ENCODE results near the gene PCOLCE2. TPM values are rescaled to one million over a fixed set of nuclear protein-coding genes. Genes with fewer than 3 reads are reported as not detected.

PCOLCE2 gene
- total RNA-seq, 2 donors from 2014 or later: 79.1 to 148 TPM

- TF ChIP-seq, protein P1, sequence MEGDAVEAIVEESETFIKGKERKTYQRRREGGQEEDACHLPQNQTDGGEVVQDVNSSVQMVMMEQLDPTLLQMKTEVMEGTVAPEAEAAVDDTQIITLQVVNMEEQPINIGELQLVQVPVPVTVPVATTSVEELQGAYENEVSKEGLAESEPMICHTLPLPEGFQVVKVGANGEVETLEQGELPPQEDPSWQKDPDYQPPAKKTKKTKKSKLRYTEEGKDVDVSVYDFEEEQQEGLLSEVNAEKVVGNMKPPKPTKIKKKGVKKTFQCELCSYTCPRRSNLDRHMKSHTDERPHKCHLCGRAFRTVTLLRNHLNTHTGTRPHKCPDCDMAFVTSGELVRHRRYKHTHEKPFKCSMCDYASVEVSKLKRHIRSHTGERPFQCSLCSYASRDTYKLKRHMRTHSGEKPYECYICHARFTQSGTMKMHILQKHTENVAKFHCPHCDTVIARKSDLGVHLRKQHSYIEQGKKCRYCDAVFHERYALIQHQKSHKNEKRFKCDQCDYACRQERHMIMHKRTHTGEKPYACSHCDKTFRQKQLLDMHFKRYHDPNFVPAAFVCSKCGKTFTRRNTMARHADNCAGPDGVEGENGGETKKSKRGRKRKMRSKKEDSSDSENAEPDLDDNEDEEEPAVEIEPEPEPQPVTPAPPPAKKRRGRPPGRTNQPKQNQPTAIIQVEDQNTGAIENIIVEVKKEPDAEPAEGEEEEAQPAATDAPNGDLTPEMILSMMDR (IDR thresholded peaks at IDR 0.05): peak in 1 of 2 donors; percentile 12
- H3K27ac ChIP-seq: no peak overlapping the region
- DNase-seq (ENCODE audit: low spot score): no peak
Measured at GRCh38 chr3:142930463-142930862, 41.6 kb upstream of the PCOLCE2 start.

GRCh38 chr3:142929890-142930289, 41.0 kb upstream of the PCOLCE2 start:
- Histone ChIP-seq H3K27me3 (no peaks in the 10 kb centered on the region), H3K9me3 (no peaks in the 10 kb centered on the region), H3K4me1 (no peaks in the 10 kb centered on the region), H3K27ac (no peak overlapping the region), H3K36me3 (no peaks in the 10 kb centered on the region), H3K4me3 (no peak overlapping the region)
- no peak for DNase-seq (ENCODE audit: low spot score)
- TF ChIP-seq, protein P1 (IDR thresholded peaks at IDR 0.05): no peak

More at GRCh38 chr3:142930463-142930862, 41.6 kb upstream of the PCOLCE2 start:
- H3K36me3 ChIP-seq: no peaks in the 10 kb centered on the region
- no peaks in the 10 kb centered on the region for H3K9me3 ChIP-seq
- no peaks in the 10 kb centered on the region for H3K27me3 ChIP-seq
- H3K4me3 ChIP-seq: no peak overlapping the region
- no peaks in the 10 kb centered on the region for H3K4me1 ChIP-seq

DNA sequence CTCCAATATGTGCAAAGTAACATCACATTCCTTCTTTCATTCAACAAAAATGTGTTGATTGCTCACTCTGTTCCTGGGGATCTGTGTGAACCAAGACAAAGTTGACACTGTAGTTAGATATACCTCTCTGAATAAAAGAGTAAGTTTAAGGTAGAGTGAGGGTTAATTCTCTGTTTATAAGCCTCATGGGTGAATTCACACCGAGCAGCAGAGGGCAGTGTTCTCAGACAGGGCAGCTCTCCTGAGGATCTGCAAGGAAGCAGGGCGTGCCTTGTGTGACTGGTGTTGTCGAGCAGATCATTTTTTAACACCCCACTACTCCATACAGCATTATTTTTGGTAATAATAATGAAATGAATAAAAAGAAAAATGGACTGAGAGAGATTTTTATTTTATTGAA, 40.2 kb upstream of the PCOLCE2 start:
- Histone ChIP-seq H3K27ac (no peak overlapping the region), H3K4me1 (no peaks in the 10 kb centered on the region), H3K27me3 (no peaks in the 10 kb centered on the region), H3K9me3 (no peaks in the 10 kb centered on the region), H3K36me3 (no peaks in the 10 kb centered on the region), H3K4me3 (no peak overlapping the region)
- DNase-seq (ENCODE audit: low spot score): no peak
- TF ChIP-seq, protein P1 (IDR thresholded peaks at IDR 0.05): peak; percentile 9 to 64

DNA sequence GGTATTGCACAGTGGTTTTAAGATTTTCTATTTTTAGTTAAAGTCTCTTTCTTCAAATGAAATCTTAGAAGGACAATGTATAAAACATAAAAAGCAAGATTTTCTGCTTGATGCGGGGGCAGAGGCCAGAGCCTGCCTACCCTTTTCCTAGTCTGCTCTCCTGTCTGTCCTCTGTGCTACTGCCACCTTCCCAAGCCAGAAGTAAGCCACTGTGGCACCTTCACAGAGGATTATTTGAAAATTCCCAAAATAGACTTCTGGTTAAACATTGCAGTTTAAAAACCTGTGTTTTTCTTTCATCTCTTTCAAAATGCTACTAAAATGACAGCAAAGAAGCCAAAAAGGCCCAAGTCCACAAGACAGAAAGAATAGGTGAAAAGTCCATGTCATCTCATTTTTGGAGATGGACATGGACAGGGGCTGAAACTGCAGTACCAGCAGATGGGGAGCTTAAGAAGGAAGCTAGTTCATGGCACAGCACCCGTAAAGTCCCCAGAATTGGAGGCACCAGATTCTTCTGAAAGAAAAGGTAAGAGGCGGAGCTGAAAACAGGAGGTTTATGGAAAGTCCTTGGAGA, 37.6 kb upstream of the PCOLCE2 start:
- Histone ChIP-seq H3K36me3 (no peaks in the 10 kb centered on the region), H3K27ac (no peak overlapping the region), H3K4me1 (no peaks in the 10 kb centered on the region), H3K27me3 (no peaks in the 10 kb centered on the region), H3K4me3 (no peak overlapping the region), H3K9me3 (no peaks in the 10 kb centered on the region)
- no peak for DNase-seq (ENCODE audit: low spot score)
- TF ChIP-seq, protein P1 (IDR thresholded peaks at IDR 0.05): no peak

GRCh38 chr3:142925140-142925539, 36.3 kb upstream of the PCOLCE2 start:
- Histone ChIP-seq H3K36me3 (no peaks in the 10 kb centered on the region), H3K9me3 (no peaks in the 10 kb centered on the region), H3K4me3 (no peak overlapping the region), H3K27me3 (no peaks in the 10 kb centered on the region), H3K4me1 (no peaks in the 10 kb centered on the region), H3K27ac (no peak overlapping the region)
- no peak for DNase-seq (ENCODE audit: low spot score)
- TF ChIP-seq, protein P1 (IDR thresholded peaks at IDR 0.05): no peak

DNA sequence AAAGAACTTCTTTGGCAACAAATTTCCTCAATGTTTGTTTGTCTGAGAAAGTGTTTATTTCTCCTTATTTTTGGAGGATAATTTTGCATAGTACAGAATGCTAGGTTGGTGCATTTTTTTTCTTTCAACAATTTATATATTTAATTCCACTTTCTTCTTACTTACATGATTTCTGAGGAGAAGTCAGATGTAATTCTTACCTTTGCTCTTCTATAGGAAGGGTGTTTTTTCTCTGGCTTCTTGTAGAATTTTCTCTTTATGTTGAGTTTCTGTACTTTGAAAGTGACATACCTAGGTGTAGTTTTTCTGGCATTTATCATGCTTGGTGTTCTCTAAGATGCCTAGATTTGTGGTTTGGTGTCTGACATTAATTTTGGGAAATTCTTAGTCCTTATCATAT, 34.8 kb upstream of the PCOLCE2 start:
- no peak for DNase-seq (ENCODE audit: low spot score)
- H3K4me1 ChIP-seq: no peaks in the 10 kb centered on the region
- no peaks in the 10 kb centered on the region for H3K27me3 ChIP-seq
- no peaks in the 10 kb centered on the region for H3K9me3 ChIP-seq
- H3K4me3 ChIP-seq: no peak overlapping the region
- TF ChIP-seq, protein P1 (IDR thresholded peaks at IDR 0.05): no peak
- no peaks in the 10 kb centered on the region for H3K36me3 ChIP-seq
- no peak overlapping the region for H3K27ac ChIP-seq

Measured in right atrium auricular region (tissue), 2 donors.